ENCODE measurements around the gene KY. TPM values are rescaled to one million over a fixed set of nuclear protein-coding genes. Genes with fewer than 3 reads are reported as not detected.
A peak's percentile ranks its signal among the peaks of the same experiment; 100 is the strongest.

KY gene
- total and polyA plus RNA-seq, 2 experiments from 2014 or later = not detected

DNA sequence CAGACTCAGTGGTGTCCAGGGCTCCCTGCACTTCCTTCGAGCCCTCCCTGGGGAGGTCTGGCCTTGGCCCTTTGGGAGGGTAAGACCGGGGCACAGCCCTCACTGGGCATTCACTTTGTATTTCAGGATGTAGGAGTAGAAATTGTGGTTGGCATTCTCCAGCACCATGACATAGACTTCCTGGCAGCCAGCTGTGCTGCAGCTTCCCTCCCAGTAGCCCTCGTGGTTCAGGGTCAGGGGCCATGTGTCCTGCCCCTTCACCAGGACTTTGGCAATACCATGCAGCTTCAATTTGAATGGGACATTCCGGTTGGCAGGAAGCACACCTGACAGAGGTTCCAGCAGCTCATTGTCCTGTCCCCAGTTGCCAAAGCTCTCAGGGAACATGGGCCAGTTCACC, 47.3 kb downstream of the KY start (continued):
- TF ChIP-seq, protein P1, sequence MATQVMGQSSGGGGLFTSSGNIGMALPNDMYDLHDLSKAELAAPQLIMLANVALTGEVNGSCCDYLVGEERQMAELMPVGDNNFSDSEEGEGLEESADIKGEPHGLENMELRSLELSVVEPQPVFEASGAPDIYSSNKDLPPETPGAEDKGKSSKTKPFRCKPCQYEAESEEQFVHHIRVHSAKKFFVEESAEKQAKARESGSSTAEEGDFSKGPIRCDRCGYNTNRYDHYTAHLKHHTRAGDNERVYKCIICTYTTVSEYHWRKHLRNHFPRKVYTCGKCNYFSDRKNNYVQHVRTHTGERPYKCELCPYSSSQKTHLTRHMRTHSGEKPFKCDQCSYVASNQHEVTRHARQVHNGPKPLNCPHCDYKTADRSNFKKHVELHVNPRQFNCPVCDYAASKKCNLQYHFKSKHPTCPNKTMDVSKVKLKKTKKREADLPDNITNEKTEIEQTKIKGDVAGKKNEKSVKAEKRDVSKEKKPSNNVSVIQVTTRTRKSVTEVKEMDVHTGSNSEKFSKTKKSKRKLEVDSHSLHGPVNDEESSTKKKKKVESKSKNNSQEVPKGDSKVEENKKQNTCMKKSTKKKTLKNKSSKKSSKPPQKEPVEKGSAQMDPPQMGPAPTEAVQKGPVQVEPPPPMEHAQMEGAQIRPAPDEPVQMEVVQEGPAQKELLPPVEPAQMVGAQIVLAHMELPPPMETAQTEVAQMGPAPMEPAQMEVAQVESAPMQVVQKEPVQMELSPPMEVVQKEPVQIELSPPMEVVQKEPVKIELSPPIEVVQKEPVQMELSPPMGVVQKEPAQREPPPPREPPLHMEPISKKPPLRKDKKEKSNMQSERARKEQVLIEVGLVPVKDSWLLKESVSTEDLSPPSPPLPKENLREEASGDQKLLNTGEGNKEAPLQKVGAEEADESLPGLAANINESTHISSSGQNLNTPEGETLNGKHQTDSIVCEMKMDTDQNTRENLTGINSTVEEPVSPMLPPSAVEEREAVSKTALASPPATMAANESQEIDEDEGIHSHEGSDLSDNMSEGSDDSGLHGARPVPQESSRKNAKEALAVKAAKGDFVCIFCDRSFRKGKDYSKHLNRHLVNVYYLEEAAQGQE (IDR thresholded peaks at IDR 0.05; ENCODE audit: unreplicated experiment) = no peak
- TF ChIP-seq NANOG (IDR thresholded peaks at IDR 0.05; ENCODE audit: borderline replicate concordance) (no peak), JUNB (IDR thresholded peaks at IDR 0.05; ENCODE audit: unreplicated experiment) (no peak)
- TF ChIP-seq, protein P2, sequence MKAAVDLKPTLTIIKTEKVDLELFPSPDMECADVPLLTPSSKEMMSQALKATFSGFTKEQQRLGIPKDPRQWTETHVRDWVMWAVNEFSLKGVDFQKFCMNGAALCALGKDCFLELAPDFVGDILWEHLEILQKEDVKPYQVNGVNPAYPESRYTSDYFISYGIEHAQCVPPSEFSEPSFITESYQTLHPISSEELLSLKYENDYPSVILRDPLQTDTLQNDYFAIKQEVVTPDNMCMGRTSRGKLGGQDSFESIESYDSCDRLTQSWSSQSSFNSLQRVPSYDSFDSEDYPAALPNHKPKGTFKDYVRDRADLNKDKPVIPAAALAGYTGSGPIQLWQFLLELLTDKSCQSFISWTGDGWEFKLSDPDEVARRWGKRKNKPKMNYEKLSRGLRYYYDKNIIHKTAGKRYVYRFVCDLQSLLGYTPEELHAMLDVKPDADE (IDR thresholded peaks at IDR 0.05) = no peak

DNA sequence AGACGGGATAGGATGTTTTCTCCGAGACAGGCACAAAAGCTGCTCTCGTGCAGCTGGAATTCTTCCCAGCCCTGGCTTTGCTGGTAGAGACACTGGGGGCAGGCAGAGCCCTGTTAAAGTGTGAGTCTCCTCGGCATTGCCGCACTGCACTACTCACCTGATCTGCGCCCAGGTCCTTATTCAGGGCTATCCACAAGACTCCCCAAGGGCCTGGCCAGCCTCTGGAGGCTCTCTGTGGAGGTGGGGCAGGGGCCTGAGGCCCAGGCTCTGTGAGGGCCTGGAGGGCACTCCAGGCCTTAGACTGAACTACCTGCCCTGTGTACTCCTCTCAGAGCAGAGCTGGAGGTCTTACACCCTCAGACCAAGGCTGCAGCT, 48.4 kb downstream of the KY start:
- no peak for DNase-seq (ENCODE audit: low spot score)
- Mint-ChIP-seq H3K27ac (no peak overlapping the region), H3K4me1 (peaks cover 6% of the 10 kb centered on the region; the same call in 2 of the 3 replicates), H3K27me3 (ENCODE audit: insufficient read depth, low read depth, poor library complexity) (peaks cover 15% of the 10 kb centered on the region), H3K36me3 (ENCODE audit: low read depth) (no peaks in the 10 kb centered on the region; the same call in 2 of the 3 replicates), H3K9me3 (no peaks in the 10 kb centered on the region), H3K4me3 (no peak overlapping the region)
- Histone ChIP-seq H3K4me2 (no peak overlapping the region), H3K27me3 (ENCODE audit: insufficient read depth) (no peaks in the 10 kb centered on the region), H3K9me2 (ENCODE audit: insufficient read depth) (no peaks in the 10 kb centered on the region), H3K4me1 (ENCODE audit: insufficient read depth) (0 out of 2 replicates have a peak, but pooled peaks cover 2% of the 10 kb centered on the region), H3K36me3 (ENCODE audit: insufficient read depth) (no peaks in the 10 kb centered on the region), H3F3A (replicated peaks; ENCODE audit: low read depth) (no peaks in the 10 kb centered on the region), H3K79me2 (replicated peaks; ENCODE audit: insufficient read depth) (no peaks in the 10 kb centered on the region), H3K27ac (ENCODE audit: low read depth) (no peak overlapping the region), H3K4me3 (no peak overlapping the region), H2AFZ (no peak overlapping the region), H4K20me1 (replicated peaks; ENCODE audit: insufficient read depth) (no peaks in the 10 kb centered on the region)
- peak; percentile 24 for ATAC-seq
- TF ChIP-seq STAT1 (IDR thresholded peaks at IDR 0.05; ENCODE audit: unreplicated experiment) (no peak), JUNB (IDR thresholded peaks at IDR 0.05; ENCODE audit: unreplicated experiment) (no peak), ZNF114 (CRISPR knock-in tag; IDR thresholded peaks at IDR 0.05) (no peak), POLR2AphosphoS5 (IDR thresholded peaks at IDR 0.05; ENCODE audit: low read depth) (no peak), EZH2 (IDR thresholded peaks at IDR 0.05; ENCODE audit: low read depth, unreplicated experiment) (no peak)
- TF ChIP-seq, protein P1 (IDR thresholded peaks at IDR 0.05; ENCODE audit: unreplicated experiment) = no peak
- TF ChIP-seq, protein P3, sequence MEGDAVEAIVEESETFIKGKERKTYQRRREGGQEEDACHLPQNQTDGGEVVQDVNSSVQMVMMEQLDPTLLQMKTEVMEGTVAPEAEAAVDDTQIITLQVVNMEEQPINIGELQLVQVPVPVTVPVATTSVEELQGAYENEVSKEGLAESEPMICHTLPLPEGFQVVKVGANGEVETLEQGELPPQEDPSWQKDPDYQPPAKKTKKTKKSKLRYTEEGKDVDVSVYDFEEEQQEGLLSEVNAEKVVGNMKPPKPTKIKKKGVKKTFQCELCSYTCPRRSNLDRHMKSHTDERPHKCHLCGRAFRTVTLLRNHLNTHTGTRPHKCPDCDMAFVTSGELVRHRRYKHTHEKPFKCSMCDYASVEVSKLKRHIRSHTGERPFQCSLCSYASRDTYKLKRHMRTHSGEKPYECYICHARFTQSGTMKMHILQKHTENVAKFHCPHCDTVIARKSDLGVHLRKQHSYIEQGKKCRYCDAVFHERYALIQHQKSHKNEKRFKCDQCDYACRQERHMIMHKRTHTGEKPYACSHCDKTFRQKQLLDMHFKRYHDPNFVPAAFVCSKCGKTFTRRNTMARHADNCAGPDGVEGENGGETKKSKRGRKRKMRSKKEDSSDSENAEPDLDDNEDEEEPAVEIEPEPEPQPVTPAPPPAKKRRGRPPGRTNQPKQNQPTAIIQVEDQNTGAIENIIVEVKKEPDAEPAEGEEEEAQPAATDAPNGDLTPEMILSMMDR (conservative IDR thresholded peaks at IDR 0.05; ENCODE audit: low read depth in 2 of 2) = no peak

Data from GM23338 (cell line).